ENCODE results near the gene PDE4D.

Gene PDE4D

GRCh38 chr5:59565551-59565950, 328.0 kb downstream of the PDE4D start:
- TF ChIP-seq TAF1 (IDR thresholded peaks at IDR 0.05; ENCODE audit: borderline replicate concordance, insufficient read depth, low read length) (no peak), SIN3A (IDR thresholded peaks at IDR 0.05; ENCODE audit: borderline replicate concordance, insufficient read depth, low read length) (no peak), REST (IDR thresholded peaks at IDR 0.05; ENCODE audit: insufficient read depth in 1 of 2, low read depth in 2 of 2, low read length in 2 of 2) (no peak), FOXP2 (optimal IDR thresholded peaks at IDR 0.05; ENCODE audit: borderline replicate concordance, extremely low read depth, extremely low read length, insufficient read depth) (no peak), POLR2AphosphoS5 (IDR thresholded peaks at IDR 0.05; ENCODE audit: low read depth, low read length) (no peak)

GRCh38 chr5:59564895-59565294, 328.6 kb downstream of the PDE4D start:
- no peak for TF ChIP-seq SIN3A (IDR thresholded peaks at IDR 0.05; ENCODE audit: borderline replicate concordance, insufficient read depth, low read length)
- TF ChIP-seq POLR2AphosphoS5 (IDR thresholded peaks at IDR 0.05; ENCODE audit: low read depth, low read length) = no peak
- TF ChIP-seq REST (IDR thresholded peaks at IDR 0.05; ENCODE audit: insufficient read depth in 1 of 2, low read depth in 2 of 2, low read length in 2 of 2) = no peak
- no peak for TF ChIP-seq FOXP2 (optimal IDR thresholded peaks at IDR 0.05; ENCODE audit: borderline replicate concordance, extremely low read depth, extremely low read length, insufficient read depth)

- no peak for TF ChIP-seq FOXP2 (optimal IDR thresholded peaks at IDR 0.05; ENCODE audit: borderline replicate concordance, extremely low read depth, extremely low read length, insufficient read depth)
- no peak for TF ChIP-seq TAF1 (IDR thresholded peaks at IDR 0.05; ENCODE audit: borderline replicate concordance, insufficient read depth, low read length)
- TF ChIP-seq POLR2AphosphoS5 (IDR thresholded peaks at IDR 0.05; ENCODE audit: low read depth, low read length) = no peak
- no peak for TF ChIP-seq SIN3A (IDR thresholded peaks at IDR 0.05; ENCODE audit: borderline replicate concordance, insufficient read depth, low read length)
- no peak for TF ChIP-seq REST (IDR thresholded peaks at IDR 0.05; ENCODE audit: insufficient read depth in 1 of 2, low read depth in 2 of 2, low read length in 2 of 2)
Measured at GRCh38 chr5:59562756-59563389, 330.7 kb downstream of the PDE4D start.

- no peak for TF ChIP-seq REST (IDR thresholded peaks at IDR 0.05; ENCODE audit: insufficient read depth in 1 of 2, low read depth in 2 of 2, low read length in 2 of 2)
- no peak for TF ChIP-seq SIN3A (IDR thresholded peaks at IDR 0.05; ENCODE audit: borderline replicate concordance, insufficient read depth, low read length)
- TF ChIP-seq POLR2AphosphoS5 (IDR thresholded peaks at IDR 0.05; ENCODE audit: low read depth, low read length) = no peak
- TF ChIP-seq FOXP2 (optimal IDR thresholded peaks at IDR 0.05; ENCODE audit: borderline replicate concordance, extremely low read depth, extremely low read length, insufficient read depth) = no peak
- TF ChIP-seq TAF1 (IDR thresholded peaks at IDR 0.05; ENCODE audit: borderline replicate concordance, insufficient read depth, low read length) = no peak
Measured at GRCh38 chr5:59560553-59560952, 333.0 kb downstream of the PDE4D start.
